Type B pancreatic cell (in vitro differentiated cells): Measurements from ENCODE around the gene CPO. TPM values are rescaled to one million over a fixed set of nuclear protein-coding genes. Genes with fewer than 3 reads are reported as not detected.

Experiments
- DNase-seq: peaks from one replicate; pipeline ENCODE4 v3.0.0; 2021; ENCODE audit warnings: mixed read lengths; ENCODE audit not compliant: unreplicated experiment; ENCODE audit errors: extremely low spot score
- H3K27ac Mint-ChIP-seq: 2 replicates; pipeline ENCODE4 v1.8.0; 2021; ENCODE audit warnings: mild to moderate bottlenecking, mixed read lengths
- H3K27me3 Mint-ChIP-seq: 2 replicates; pipeline ENCODE4 v1.8.0; 2021; ENCODE audit warnings: mixed read lengths
- H3K36me3 Mint-ChIP-seq: 2 replicates; pipeline ENCODE4 v1.8.0; 2021; ENCODE audit warnings: mixed read lengths
- H3K4me1 Mint-ChIP-seq: one replicate; pipeline ENCODE4 v1.8.0; 2021; ENCODE audit warnings: mixed read lengths; ENCODE audit not compliant: unreplicated experiment
- H3K4me3 Mint-ChIP-seq: 2 replicates; pipeline ENCODE4 v1.8.0; 2021; ENCODE audit warnings: mild to moderate bottlenecking, mixed read lengths
- H3K9me3 Mint-ChIP-seq: 2 replicates; pipeline ENCODE4 v1.8.0; 2021; ENCODE audit warnings: mixed read lengths
- total RNA-seq: library from RNA; stranded (reverse); gene quantifications from 2 replicates; pipeline ENCODE4 v1.2.1, GENCODE V29; 2021; ENCODE audit warnings: low replicate concordance
- TF ChIP-seq, protein P1 (sequence below): fragments of 200-600 bp; sonication (generic); conservative IDR thresholded peaks from 2 replicates; pipeline ENCODE4 v1.5.0; 2021; ENCODE audit warnings: antibody characterized with exemption, mild to moderate bottlenecking

CPO gene
- total RNA-seq, 1 donor from 2014 or later, result 0.51 TPM

DNA sequence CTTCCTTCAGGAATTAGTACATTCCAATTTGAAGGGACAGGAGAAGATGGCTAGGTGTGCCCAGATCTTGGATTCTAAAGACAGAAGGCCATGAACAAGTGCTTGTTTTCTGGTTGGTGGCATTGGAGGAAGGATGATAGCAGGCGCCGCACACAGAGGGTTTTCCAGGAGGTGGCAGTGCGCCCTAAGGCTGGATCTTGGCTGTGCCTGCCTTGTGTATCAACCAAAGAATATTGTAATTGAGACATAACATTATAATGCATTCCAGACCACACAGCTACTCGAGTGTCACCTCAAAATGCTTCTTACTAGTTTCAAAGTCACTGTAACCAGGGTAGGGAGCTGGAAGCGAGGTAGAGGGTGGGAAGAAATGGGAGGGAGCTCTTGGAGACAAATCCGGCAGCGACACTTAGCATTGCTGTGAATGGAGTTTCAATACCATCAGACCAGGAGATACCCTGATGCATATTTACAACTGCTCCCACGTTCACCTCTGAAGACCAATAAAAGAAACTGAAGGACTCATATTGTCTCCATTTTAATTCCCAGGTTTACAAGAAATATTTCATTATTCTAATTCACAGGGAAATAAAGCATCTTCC is 42.5 kb downstream of the CPO start:
- Mint-ChIP-seq H3K36me3 (no peaks in the 10 kb centered on the region), H3K27me3 (no peaks in the 10 kb centered on the region), H3K9me3 (no peaks in the 10 kb centered on the region), H3K27ac (no peak overlapping the region), H3K4me1 (peaks cover 14% of the 10 kb centered on the region), H3K4me3 (no peak overlapping the region)
- peak; percentile 72 for DNase-seq
- TF ChIP-seq, protein P1, sequence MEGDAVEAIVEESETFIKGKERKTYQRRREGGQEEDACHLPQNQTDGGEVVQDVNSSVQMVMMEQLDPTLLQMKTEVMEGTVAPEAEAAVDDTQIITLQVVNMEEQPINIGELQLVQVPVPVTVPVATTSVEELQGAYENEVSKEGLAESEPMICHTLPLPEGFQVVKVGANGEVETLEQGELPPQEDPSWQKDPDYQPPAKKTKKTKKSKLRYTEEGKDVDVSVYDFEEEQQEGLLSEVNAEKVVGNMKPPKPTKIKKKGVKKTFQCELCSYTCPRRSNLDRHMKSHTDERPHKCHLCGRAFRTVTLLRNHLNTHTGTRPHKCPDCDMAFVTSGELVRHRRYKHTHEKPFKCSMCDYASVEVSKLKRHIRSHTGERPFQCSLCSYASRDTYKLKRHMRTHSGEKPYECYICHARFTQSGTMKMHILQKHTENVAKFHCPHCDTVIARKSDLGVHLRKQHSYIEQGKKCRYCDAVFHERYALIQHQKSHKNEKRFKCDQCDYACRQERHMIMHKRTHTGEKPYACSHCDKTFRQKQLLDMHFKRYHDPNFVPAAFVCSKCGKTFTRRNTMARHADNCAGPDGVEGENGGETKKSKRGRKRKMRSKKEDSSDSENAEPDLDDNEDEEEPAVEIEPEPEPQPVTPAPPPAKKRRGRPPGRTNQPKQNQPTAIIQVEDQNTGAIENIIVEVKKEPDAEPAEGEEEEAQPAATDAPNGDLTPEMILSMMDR, result peak; percentile 90

DNA sequence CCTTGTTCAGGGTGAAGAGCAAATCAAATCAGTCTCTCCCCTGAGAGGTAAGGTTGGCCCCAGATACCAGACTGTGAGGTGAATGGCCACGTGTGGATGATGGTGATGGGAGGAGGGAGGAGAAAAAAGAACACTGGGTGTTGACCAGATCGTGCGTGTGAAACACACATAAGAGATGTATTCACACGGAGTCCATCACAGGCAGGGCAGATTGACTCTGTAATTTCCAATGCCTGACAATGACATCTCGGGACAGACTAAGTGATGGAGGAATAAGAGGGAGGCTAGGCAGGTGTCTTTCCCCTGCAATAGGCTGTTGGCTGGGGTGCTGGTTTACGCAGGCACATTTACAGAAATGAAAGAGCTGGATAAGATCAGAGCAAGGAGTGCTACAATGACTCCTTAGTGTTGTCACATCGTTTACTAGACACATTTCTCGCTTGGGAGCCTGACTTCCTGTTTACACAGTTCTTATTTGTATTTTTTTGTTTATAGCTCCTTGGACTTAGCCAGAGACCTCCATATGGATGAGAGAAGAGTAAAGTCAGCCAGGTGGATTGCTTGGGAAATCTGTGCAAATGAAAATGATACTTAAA is 43.1 kb downstream of the CPO start:
- no peak for DNase-seq
- no peak overlapping the region for H3K4me3 Mint-ChIP-seq
- H3K9me3 Mint-ChIP-seq, result no peaks in the 10 kb centered on the region
- peaks cover 14% of the 10 kb centered on the region for H3K4me1 Mint-ChIP-seq
- H3K36me3 Mint-ChIP-seq, result no peaks in the 10 kb centered on the region
- TF ChIP-seq, protein P1, result no peak
- no peak overlapping the region for H3K27ac Mint-ChIP-seq
- no peaks in the 10 kb centered on the region for H3K27me3 Mint-ChIP-seq

DNA sequence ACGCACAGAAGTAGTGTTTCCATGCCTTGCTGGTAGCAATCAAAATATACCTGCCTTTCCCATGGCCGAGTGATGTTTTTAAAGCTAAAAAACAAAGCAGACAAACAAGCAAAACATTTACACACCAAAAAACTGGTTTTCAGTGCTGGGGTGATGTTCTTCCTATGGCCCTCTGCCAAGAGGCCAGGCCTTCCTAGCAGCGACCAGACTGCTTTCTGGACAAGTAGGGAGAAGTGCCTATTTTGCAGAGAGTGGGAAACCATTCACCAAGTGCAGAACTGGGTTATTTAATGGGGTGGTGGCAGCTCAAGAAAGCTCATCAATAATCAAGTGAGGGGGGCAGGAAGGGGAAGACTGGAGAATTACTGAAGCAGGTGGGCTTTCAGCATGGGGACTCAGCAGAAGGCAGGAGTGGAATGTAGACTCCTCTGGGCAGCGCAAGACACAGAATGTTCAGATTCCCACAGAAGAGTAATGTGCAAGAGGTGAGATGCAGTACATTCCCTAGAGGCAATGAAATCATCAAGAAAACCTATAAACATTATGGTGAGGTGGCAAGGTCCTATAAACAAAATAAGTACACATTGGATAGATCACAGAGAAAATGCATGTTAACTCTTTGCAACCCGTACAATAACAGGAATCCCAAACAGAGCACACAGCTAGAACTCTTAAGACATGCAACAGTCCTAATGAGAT is 44.0 kb downstream of the CPO start:
- Mint-ChIP-seq H3K4me3 (no peak overlapping the region), H3K4me1 (peaks cover 14% of the 10 kb centered on the region), H3K9me3 (no peaks in the 10 kb centered on the region), H3K36me3 (no peaks in the 10 kb centered on the region), H3K27me3 (no peaks in the 10 kb centered on the region), H3K27ac (no peak overlapping the region)
- TF ChIP-seq, protein P1, result no peak
- no peak for DNase-seq

DNA sequence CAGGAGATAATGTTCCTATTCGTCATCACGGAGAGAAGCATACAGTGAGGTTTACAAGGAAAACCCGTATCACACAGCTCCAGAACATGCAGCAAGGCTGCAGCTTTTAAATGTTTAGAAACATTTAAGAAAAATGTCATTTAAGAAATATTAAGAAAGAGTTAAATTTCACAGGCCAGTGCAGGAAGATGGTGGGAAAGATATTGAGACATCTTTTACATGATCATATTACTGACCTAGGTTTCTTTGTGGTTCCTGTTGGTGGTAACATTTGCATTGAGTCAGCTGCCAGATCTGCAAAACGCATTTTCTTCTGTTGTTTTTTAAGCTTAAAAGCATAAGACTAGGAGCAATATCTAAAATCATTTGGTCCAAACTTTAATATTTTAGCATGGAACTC is 44.9 kb downstream of the CPO start:
- peaks cover 14% of the 10 kb centered on the region for H3K4me1 Mint-ChIP-seq
- H3K4me3 Mint-ChIP-seq, result no peak overlapping the region
- H3K36me3 Mint-ChIP-seq, result no peaks in the 10 kb centered on the region
- no peaks in the 10 kb centered on the region for H3K27me3 Mint-ChIP-seq
- no peak for DNase-seq
- H3K27ac Mint-ChIP-seq, result no peak overlapping the region
- H3K9me3 Mint-ChIP-seq, result peaks cover 4% of the 10 kb centered on the region
- TF ChIP-seq, protein P1, result no peak

DNA sequence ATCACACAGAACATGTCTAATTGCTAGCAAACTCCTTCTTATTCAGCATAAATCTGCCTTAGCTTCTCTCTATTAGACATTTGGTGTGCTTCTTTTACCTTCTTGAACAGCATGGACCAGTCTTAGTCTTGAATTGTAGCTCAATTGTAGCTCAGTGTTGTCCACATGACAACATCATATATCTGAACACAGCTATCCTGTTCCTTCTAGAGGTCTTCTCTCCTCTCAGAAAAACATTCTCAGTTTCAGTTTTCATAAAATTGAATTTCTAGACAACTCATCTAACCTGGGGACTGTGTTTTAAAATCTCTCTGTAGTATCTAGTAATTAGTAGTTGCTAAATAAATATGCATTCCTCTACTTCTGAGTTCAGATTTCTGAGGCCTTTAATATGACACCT is 47.6 kb downstream of the CPO start:
- Mint-ChIP-seq H3K27ac (no peak overlapping the region), H3K36me3 (no peaks in the 10 kb centered on the region), H3K27me3 (no peaks in the 10 kb centered on the region), H3K9me3 (peaks cover 4% of the 10 kb centered on the region), H3K4me3 (no peak overlapping the region), H3K4me1 (peaks cover 14% of the 10 kb centered on the region)
- no peak for DNase-seq
- TF ChIP-seq, protein P1, result no peak
